GM15510 (cell line): Measurements from ENCODE around the gene NONO.

Source experiments
- POLR2A ChIP-seq: IDR thresholded peaks from 3 replicates; pipeline ENCODE4 v1.6.1; 2011; ENCODE audit warnings: borderline replicate concordance; ENCODE audit not compliant: insufficient read length; ENCODE audit errors: extremely low read depth

Gene NONO

GRCh38 chrX:71256856-71257255, 26.6 kb upstream of the NONO start:
- TF ChIP-seq POLR2A = no peak

DNA sequence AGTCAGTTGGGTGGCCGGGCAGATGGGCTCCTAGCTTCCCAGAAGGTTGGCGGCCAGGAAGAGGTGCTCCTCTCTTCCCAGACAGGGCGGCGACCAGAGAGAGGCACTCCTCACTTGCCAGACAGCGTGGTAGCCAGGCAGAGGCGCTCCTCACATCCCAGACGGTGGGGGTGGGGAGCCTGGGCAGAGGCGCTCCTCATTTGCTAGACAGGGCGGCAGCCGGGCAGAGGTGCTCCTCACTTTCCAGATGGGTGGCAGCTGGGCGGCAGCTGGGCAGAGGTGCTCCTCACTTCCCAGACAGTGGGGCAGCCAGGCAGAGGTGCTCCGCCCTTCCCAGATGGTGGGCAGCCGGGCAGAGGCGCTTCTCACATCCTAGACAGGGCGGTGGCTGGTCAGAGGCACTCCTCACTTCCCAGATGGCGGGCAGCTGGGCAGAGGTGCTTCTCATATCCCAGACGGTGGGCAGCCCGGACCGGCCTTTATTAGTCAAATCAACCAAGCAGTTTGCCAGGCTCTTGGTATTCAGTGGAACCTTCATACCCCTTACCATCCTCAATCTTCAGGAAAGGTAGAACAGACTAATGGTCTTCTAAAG, 13.5 kb upstream of the NONO start:
- TF ChIP-seq POLR2A = no peak

GRCh38 chrX:71282514-71283402, 677 bp upstream of the NONO start:
- TF ChIP-seq POLR2A = no peak

DNA sequence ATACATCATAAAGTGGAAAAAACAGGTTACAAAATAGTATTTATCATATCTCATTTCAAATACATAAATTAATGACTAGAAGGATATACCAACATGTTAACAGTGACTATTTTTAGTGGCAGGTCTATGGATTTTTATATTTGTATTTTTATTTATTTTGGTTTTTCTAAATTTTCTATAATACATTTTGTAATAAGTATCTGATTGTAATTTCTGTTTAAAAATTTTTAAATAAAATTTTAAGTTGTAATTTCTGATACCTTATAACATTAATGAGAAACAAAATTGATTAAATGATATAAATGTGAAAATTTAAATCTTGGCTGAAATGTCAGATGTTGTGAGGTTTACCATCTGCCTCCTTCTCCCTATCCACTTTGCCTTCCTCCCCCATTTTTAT, 2.5 kb downstream of the NONO start:
- no peak for TF ChIP-seq POLR2A

GRCh38 chrX:71291381-71291780, 7.9 kb downstream of the NONO start:
- TF ChIP-seq POLR2A = no peak

DNA sequence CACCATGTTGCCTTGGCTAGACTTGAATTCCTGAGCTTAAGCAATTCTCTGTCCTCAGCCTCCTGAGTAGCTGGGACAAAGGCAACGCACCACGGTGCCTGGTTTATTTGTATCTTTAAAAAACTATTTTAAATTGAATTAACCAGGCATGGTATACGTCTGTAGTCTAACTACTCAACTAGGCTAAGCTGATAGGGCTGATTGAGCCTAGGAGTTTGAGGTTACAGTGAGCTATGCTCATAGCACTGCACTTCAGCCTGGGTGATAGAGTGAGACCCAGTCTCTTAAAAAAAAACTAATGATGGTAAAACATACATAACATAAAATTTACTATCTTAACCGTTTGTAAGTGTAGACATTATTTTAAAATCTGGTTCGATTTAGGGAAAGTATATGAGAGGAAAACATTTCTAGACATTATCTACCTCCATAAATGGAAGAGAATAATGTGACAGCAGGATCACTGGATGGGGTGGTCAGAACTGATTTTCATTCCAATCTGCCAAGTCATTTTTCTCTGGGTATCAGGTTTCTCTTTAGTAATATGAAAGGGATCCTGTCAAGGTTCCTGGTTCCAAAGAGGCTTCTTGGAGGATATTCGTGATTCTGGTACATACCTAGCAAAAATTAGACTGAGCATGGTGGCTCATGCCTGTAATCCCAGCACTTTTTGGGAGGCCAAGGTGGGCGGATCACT, 9.4 kb downstream of the NONO start:
- no peak for TF ChIP-seq POLR2A

- TF ChIP-seq POLR2A = no peak
These were observed 13.4 kb downstream of the NONO start for GRCh38 chrX:71296806-71297205.

DNA sequence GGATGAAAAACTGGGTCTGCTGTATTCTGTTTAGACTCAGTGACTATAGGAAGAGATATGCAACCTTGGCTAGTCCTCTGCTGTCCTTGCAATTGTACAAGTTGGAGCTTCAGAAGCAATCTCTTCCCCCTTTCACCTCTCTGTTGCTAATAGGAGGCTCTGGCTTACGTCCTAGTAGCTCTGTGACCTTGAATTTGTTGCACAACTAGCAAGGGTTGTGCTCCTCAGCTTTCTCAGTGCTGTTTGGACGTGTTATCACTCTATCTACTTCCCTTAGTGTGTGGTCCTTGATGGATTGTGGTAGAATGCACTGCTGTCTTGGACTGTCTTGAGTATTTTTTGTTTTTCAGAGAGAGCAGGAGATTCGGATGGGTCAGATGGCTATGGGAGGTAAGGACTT, 14.7 kb downstream of the NONO start:
- TF ChIP-seq POLR2A = no peak

- TF ChIP-seq POLR2A = no peak
These were observed 17.9 kb downstream of the NONO start, which contains the start of gene ITGB1BP2 for GRCh38 chrX:71301195-71301924. Gene ITGB1BP2 (plus strand): TSS chrX:71301750. CDS start chrX:71301807, 57 bp downstream.

DNA sequence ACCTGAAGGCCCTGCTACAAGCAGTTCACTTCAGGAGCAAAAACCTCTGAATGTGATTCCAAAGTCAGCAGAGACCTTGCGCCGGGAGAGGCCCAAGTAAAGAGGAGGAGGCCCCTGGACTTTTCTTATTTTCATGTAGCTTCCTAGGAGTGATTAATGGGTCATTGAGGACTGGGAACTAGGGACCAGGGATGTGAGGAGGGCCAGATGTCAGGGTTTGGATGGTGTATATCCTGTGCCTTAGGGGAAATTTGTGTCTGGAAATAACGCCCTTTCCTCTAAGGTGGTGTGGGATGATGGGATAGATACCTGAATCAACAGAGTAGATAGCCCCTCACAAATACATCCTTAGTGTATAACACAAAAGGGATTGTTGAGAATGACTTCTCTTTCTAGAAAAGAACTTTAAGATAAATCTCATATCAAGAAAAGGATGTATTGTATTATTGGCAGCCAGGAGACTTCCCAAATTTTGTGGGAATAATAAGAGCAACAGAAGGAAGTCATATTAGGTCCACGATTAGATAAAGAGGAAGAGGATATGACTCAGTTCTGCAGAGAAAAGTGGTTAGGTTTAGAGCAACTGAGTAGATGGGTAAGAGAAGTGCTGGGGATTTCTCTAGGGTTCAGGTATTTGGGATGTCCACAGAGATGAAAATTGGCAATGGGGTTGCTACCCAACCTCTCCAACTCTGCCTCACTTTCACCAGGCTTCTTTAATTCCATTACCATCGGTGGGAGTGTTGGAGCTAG, 19.2 kb downstream of the NONO start:
- no peak for TF ChIP-seq POLR2A

GRCh38 chrX:71304561-71304960, 21.1 kb downstream of the NONO start:
- no peak for TF ChIP-seq POLR2A

GRCh38 chrX:71315917-71316316, 32.5 kb downstream of the NONO start:
- TF ChIP-seq POLR2A = no peak

GRCh38 chrX:71320126-71320525, 36.7 kb downstream of the NONO start:
- no peak for TF ChIP-seq POLR2A

DNA sequence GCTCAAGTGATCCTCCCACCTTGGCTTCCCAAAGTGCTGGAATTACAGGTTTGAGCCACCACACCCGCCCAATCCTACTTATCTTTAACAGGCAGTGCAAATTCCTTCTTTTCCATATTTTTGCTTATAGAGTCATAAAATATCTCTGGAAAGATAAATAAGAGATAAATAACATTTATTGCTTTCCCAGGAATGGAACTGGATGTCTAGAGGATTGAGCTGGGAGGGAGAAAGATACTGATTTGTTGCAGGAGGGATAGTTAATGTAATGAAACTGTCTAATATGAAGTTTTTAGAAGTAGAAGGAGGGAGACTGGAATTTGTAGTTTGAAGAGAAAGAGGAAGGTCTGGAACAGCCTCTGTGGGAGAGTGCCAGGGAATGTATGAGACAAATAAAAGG, 38.3 kb downstream of the NONO start:
- TF ChIP-seq POLR2A = no peak
